ENCODE results near the gene SFXN4.

- TF ChIP-seq POLR2AphosphoS5 (IDR thresholded peaks at IDR 0.05; ENCODE audit: low read depth, low read length) = no peak
- TF ChIP-seq REST (IDR thresholded peaks at IDR 0.05; ENCODE audit: insufficient read depth in 1 of 2, low read depth in 2 of 2, low read length in 2 of 2) = no peak
- TF ChIP-seq TAF1 (IDR thresholded peaks at IDR 0.05; ENCODE audit: borderline replicate concordance, insufficient read depth, low read length) = no peak
Measured at GRCh38 chr10:119177708-119178371, 12.3 kb upstream of the SFXN4 start.

Data from PFSK-1 (cell line).